Non-pigmented ciliary epithelial cell (primary cell): ENCODE measurements around the gene ITGB8.

Source experiments
- DNase-seq: peaks from one replicate; pipeline ENCODE4 v3.0.0-alpha.2; 2010; ENCODE audit warnings: low read depth

ITGB8 gene

DNA sequence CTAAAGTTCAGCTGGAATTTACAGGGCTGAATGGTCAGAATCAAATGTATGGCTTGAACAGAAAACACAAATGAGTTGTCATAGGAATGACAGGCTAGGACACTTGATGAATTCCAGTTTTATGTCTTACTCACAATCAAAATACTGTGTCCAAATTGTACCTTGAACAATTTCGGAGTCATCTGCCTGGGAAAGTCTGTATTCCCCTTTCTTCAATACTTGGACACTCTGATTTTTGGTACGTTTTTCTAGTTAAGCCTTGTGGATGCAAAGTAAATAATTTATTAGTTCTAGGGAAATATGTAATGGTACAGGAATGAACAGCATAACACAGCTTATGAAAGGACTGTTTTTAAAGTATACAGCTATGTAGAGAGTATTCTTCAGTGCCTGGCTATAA is 100.4 kb downstream of the ITGB8 start:
- DNase-seq: no peak

DNA sequence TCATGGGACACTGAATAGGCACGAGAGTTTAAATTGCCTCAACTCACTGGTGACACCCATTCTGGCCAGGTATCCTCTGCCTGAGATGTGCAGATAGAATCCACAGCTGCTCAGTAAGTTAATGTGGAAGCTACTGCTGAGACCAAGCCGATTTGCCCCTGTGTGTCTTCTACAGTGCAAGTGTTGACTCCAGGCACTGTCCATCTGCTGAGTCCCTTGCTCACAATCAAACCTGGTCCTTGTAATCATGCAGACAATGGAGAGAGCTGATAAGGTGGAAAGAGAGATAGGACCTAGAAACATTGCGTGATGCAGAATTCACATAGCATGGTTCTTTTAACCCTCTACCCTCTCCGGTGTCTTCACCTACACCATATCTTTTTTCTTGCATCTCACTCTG is 101.4 kb downstream of the ITGB8 start:
- no peak for DNase-seq

DNA sequence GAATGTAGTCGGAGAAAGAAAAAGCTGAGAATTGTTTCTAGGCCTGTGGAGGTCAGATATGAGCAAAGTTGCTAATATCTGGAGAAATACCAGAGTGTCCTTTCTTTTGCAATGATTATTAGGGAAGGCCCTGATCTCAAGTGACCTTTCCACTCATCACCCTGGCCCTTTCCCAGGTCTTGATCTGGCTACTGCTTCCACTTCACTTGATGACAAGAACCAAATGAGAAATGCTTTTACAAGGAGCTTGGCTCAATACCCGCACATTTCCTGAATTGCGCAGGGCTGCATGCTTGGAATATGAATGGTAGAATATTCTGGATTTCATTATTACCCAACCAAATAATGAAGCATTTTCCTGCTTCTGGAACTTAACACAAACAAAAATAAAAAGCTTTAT is 104.6 kb downstream of the ITGB8 start:
- peak; percentile 1 for DNase-seq

DNA sequence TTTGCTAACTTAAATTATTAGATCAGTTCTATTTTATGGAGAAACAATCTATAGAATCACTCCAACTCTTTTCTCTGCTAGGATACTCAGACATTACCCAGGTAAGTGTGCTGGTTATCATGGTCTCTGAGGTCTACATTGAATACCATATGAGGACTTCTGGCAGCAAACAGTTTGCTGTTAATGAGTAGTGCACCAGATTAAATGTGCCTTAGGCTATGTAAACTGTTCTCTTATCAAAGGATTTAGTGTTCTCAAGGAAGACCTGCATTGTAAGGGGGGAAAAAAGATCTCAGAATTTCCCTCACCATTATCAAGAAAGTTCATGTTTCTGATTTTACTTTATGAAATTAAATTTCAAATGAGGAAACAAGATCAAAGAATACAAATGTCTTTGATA is 107.5 kb downstream of the ITGB8 start:
- DNase-seq: no peak

DNA sequence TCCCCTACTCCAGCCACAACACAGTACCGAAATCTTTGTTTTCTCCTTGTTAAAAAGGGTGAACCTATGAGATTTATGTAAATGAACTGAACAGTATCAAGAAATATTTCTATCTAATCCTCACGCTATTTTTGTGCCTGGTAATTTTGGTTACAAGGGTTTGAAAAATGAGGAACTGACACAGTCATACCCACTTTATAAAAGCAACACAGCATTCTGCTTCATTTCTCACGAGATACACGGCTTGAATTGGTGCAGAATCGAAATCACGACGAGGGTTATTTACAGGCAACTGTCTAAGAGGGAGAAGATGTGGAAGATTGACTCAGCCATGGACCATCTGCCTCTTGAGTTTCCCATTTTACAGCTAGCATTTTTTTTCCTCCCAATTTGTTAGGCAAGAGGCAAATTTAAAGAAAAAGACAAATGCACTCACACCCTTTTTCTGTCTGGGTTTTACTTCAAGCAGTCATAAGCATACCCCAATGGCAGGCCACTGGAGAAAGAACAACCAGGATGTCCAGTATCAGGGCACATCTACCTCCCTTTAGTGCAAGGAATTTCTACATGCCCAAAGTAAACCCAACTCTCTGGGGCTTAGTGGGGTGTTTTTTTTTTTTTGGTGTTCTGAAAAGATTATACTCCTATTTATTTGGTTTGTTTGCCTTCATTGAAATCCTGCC is 108.1 kb downstream of the ITGB8 start:
- no peak for DNase-seq

DNA sequence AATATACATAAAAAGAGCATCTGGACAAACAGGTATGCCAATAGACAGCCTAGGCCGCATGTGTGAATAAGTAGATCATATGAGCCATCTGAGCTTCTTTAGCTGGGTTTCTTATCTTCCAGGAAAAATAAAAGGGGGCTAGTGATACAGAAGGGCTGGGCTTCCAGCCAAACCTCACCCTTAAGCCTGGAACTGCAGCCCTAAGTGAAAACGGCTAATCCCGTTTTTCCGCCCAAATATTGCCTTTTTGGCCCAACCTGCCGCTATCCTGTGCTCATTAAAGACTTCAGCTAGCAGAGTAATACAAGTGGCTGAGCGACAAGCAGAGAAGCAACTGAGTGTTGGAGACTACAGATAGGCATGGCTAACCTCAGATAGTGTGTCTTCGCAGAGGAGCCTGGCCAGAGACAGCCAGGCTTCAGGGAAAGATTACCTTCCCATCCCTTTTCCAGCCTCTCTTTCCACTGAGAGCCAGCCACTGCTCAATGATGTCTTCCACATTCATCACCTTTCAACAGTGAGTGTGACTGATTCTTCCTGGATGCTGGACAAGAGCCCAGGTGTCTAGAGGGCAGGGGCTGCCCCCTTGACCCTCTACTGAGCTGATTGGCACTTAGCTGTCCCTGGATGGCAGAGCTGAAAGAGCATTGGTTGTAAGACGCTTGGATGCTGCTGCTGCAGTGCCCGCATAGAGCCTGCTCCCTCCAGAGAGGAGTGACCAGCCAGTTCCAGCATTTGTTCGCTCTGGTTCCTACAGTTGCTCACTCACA is 108.9 kb downstream of the ITGB8 start:
- no peak for DNase-seq

DNA sequence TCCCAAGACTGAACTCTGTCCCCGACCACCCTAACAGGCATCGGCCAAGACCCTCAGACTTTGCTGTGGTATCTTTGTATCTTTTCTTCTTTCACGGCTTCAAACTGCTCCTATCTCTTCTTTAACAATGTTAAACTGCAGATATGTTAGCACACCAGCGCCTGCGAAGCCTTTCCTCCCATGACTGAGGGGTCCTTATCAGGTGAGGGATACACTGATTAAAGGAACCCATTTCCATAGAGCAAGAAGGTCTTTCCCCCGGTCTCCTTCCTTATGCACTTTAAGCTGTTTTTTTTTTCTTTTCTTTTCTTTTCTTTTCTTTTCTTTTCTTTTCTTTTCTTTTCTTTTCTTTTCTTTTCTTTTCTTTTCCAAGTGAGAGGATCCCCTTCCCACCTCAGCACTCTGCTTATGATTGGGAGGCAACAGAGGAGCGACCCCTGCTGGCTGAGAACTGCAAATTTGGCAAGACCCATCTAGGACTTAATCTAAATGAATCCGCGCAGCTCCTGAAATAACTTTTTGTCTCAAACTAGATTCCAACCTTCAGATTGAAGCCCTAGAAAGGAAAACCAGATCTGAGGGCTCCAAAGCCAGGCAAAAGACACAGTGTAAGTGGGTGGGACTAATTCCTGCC is 109.9 kb downstream of the ITGB8 start:
- no peak for DNase-seq

DNA sequence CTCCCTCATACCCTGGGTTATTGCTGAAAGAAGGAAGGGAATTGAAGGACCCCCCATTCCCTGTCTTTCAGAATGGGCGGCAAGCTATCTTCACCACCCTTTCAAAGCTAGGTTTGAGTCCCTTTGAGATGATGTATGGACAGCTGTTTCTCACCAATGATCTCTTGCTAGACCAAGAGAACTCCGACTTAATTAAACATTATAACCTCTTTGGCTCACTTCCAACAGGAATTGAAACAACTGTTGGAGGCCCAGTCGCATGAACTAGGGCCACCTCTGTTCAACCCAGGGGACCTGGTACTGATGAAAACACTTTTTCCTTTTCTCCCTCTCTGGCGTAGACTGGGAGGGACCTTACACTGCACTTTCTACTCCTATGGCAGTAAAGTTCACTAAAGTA is 110.6 kb downstream of the ITGB8 start:
- no peak for DNase-seq

DNA sequence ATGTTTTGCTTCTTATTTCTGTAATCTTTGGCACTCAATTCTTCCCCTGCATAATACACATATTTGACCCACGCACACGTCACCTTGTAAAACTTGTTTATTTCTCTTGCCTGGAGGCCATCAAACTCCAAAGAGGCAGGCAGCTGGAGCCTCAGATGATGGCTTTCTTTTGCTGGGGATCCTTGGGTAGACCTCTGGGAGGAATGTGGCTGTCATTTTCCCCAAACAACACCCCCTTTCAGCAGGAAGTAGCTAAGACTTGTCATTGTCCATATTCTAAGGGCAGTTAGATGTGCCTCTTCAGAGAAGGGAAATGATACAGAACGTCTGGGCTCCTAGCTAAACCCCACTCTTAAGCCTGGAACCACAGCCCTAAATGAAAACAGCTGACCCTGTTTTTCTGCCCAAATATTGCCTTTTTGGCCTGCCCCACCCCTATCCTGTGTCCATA is 111.3 kb downstream of the ITGB8 start:
- DNase-seq: no peak

DNA sequence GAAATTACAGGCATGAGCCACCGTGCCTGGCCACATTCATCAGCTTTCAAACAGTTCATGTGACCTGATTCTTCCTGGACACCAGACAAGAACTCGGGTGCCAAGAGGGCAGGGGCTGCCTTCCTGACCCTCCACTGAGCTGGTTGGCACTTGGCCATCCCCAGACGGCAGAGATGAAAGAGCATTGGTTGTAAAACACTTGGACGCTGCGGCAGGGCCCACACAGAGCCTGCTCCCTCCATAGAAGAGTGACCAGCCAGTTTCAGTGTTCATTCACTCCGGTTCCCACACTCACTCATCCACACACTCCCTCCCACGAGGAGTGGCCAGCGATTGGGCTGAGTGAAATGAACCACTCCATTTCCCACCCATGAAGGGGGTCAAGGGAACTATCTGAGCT is 112.3 kb downstream of the ITGB8 start:
- no peak for DNase-seq

DNA sequence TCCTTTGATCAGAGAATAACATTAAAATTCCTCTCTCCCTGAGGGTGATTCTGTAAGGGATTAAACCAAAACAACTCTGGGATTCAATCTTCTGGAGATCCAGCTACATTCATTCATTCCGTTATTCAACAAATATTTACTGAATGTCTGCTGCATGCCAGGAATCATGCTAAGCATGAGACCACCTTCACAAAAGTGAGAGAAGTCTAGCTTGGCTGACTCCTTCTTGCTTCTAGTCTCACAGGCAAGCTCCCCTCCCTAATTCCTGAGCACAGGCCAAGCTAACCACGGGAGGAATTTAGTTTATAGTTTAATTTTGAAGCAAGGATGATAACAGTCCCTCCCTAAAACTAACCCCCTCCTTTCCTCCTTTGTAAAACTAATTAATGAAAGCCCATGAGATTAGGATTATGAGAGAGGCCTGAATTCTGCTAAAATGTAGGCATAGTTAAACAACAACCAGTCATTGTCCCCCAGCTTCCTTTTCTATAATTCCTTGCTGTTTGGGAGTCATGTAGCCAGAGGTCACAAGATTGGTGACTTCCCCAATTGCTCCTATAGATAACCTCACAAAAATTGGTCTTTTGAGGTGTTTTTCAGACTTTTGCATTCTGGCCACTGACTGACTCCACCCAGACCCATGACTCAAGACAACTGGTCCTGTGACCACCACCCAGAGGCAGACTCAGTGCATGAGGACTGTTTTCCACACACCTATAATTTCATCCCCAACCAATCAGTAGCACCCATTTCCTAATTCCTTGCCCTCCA is 113.5 kb downstream of the ITGB8 start:
- DNase-seq: no peak

DNA sequence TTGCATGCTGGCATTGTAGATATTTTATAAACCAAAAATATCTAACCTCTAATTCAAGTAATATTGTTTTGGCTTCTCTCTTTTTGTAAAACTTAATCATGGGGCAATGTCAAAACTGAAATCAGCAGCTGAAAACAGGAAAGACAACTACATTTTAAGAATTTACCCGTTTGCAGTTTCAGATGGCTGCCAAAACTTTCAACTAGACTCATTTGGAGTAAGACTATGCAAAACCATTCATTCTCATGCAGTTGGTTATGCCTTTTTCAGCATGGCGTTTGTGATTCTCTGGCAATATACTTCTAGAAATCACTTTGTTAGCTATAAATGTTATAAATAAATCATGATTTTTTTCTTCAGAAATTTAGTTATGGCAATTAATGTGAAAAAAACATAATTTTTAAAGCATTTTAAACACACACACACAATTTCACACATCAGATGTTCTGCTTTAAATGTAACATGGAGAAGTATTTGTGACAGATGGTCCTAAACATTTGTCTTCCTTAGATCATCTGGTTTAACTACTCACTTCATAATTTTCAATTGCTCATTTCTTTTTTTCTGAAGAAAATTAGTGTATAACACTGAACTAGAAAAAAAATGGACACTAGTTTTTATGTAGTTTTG is 116.4 kb downstream of the ITGB8 start:
- DNase-seq: no peak

DNA sequence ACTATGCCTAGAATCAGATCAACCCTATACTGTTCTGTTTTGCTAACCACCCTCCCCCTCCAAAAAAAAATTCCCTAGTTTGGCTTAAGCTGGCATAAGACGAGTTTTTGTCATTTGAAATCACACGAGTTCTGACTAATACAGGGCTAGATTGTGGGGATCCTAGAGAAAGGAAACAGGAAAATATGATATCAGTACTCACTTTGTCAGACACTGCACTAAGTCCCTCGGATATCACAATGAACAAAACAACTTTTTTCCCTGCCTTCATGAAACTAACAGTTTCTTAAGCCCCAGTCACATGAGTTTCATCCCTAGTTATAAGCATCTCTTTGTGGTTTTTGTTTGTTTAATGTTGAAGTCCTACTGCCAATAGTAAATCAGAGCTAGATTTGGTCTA is 118.5 kb downstream of the ITGB8 start:
- DNase-seq: no peak

DNA sequence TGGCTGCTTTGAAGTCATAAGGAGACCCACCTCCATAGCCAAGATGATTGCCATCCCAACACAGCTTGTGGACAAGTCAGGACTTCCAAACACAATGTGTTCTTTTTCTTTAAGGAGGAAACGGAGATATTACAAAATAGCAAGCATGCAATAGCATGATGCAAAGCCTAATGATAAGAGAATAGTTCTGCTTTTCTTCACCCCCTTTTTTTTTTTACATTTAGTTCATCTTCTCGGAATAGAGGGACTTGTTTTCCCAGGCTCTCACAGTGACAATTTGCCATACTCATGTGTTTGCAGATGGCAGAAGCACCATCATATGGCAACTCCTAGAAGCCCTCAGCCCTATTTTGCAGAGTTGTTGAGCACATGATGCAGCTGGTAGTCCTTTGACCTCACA is 119.8 kb downstream of the ITGB8 start:
- no peak for DNase-seq

DNA sequence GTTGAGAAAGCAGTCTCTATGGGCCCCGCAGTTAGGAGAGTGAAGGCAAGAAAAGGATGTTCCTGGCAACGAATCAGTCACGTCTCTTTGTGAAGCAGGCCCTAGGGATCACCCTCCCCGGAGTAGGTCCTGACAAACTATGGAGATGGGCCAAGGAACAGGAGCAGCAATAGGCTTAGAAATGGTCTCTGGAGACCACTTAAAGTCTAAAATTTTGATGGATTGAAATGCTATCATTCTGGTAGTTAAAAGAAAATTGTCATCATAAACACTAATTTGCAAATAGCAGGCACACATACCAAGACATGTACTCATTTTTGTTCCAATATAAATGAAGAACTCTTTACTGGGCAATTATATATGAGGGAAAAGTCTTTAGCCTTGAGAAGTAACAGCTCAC is 123.5 kb downstream of the ITGB8 start:
- DNase-seq: no peak

DNA sequence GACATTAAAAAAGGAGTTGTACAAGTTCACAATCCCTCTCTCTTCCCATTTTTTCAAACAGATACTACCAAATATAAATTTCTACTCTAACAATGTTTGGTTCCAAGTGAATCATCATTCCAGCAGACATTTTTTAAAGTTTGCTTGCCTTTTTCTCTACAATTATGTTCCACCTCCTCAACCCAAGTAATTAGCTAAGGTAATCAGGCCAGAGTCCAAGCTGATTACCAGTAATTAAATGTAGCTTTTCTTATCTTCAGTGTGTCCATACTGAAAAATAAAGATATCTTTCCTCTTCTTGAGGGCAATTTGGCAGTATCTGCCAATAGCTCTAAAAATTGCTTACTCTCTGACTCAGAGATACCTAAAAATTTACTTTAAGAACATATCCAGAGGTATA is 126.0 kb downstream of the ITGB8 start:
- DNase-seq: no peak

DNA sequence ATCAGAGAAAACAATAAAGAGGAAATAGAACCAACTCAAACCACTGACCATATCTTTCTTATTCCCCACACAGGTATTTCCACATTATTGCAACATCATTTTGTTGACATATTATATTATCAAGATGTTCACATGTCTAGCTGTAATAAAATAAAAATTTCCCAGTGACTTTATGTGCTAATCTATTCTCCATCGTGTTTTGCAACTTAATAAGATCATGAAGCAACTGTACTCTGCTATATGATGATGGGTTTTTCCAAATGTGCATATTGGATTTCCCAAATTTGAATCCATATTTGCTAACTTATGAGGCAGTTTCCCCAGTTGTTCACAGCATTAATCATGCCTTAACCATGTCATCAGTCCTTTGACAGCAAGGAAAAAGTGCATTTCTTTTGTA is 127.8 kb downstream of the ITGB8 start:
- DNase-seq: no peak

DNA sequence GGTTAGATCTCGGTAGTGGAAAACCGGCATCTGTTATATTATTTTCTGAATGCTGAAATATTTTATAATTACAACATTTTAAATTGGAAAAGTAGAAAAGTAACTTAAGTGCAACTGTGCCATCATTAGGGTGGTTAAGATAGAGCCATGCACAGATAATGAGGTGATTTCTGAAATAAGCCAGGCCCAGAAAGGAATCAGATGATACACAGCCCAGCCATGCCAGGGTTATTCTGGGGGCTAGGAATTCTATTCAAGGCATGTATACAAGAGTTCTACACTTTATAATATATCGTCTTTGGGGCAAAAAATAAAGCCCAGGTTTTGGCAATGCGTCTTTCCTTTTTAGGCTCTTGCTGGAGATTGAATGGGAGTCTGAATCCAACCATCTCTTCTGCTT is 128.7 kb downstream of the ITGB8 start:
- no peak for DNase-seq

DNA sequence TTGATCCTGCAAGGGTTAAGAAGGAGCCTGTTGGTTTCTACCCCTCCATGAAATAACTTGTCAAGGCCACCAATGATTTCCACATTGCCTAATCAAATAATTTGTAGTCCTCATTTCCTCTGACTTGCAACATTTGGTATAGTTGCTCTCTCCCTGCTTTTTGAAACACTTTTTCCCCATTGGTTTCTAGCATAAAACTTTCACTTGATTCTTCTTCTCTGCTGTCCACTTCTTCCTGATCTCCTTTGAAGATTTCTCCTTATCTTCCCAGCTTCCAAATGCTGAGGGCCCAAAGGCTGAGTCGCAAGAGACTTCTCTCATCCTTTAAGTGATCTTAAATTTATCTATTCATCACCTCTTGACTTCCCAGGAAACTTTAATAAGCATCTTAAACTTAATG is 134.2 kb downstream of the ITGB8 start:
- DNase-seq: no peak
